ENCODE results near the gene VAV3.

DNA sequence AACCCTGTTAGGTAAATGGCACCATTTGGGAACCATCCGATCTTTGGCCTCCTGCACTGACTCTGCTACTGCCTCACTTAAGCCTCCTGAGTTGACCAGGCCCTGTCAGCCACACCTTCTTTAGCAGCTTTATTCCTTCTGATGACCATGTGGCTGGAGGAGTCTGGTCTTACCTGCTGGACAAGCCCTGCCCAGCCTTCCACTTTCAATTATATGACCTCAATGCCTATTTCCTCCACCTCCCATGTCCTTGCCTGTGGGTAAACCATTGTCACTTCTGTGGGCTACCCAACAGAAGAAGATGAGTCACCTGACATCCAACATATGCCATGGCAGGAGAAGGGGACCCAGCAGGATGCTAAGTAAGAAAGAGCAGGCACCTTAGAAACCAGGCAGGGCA is 430.3 kb downstream of the VAV3 start:
- TF ChIP-seq, protein P1, sequence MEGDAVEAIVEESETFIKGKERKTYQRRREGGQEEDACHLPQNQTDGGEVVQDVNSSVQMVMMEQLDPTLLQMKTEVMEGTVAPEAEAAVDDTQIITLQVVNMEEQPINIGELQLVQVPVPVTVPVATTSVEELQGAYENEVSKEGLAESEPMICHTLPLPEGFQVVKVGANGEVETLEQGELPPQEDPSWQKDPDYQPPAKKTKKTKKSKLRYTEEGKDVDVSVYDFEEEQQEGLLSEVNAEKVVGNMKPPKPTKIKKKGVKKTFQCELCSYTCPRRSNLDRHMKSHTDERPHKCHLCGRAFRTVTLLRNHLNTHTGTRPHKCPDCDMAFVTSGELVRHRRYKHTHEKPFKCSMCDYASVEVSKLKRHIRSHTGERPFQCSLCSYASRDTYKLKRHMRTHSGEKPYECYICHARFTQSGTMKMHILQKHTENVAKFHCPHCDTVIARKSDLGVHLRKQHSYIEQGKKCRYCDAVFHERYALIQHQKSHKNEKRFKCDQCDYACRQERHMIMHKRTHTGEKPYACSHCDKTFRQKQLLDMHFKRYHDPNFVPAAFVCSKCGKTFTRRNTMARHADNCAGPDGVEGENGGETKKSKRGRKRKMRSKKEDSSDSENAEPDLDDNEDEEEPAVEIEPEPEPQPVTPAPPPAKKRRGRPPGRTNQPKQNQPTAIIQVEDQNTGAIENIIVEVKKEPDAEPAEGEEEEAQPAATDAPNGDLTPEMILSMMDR (IDR thresholded peaks at IDR 0.05), result no peak
- no peak for TF ChIP-seq POLR2AphosphoS5 (IDR thresholded peaks at IDR 0.05)
